Activated CD4-positive, CD25-positive, alpha-beta regulatory T cell (primary cell): ENCODE measurements around the gene SLC34A2.

Experiments used
- DNase-seq, 4 experiments: peaks; one replicate each; lab custom pipeline; 2025; lab: John Stamatoyannopoulos, UW

SLC34A2 gene

GRCh38 chr4:25727711-25728493 lies 72.3 kb downstream of the SLC34A2 start:
- DNase-seq, result no peak
